Gastroesophageal sphincter (tissue), 4 donors: ENCODE results near the gene STK32C. TPM values are rescaled to one million over a fixed set of nuclear protein-coding genes. Genes with fewer than 3 reads are reported as not detected.

Experiments
- ATAC-seq: fragments of 150-250 bp; one replicate; pipeline ENCODE4 v1.9.1; 2016; ENCODE audit warnings: mild to moderate bottlenecking, moderate library complexity
- H3K27ac ChIP-seq, 4 donors: fragments of 200-600 bp; sonication (generic) in 3 of 4; 1 replicate in 3 of 4; 2 replicates in 1 of 4; pipeline ENCODE4 v1.5.1; 2016 to 2019
- H3K27me3 ChIP-seq: fragments of 200-600 bp; sonication (generic); one replicate; pipeline ENCODE4 v1.5.1; 2019
- H3K36me3 ChIP-seq, 2 donors: fragments of 200-600 bp; sonication (generic); one replicate each; pipeline ENCODE4 v1.5.1; 2019; ENCODE audit warnings: control low read depth in 1 of 2
- H3K4me1 ChIP-seq, 3 donors: fragments of 200-600 bp; sonication (generic); 1 replicate in 2 of 3; 2 replicates in 1 of 3; pipeline ENCODE4 v1.5.1; 2016 to 2019; ENCODE audit warnings: control low read depth in 2 of 3
- H3K4me3 ChIP-seq, 2 donors: fragments of 200-600 bp; sonication (generic); one replicate each; pipeline ENCODE4 v1.5.1; 2019; ENCODE audit warnings: mild to moderate bottlenecking in 1 of 2, moderate library complexity in 1 of 2
- H3K9me3 ChIP-seq, 3 donors: fragments of 200-600 bp; sonication (generic); one replicate each; pipeline ENCODE4 v1.5.1; 2017 to 2019; ENCODE audit warnings: control low read depth in 2 of 3
- EP300 ChIP-seq: sonication (generic); formaldehyde crosslinking; IDR thresholded peaks from one replicate; pipeline ENCODE4 v1.6.1; 2017; ENCODE audit warnings: antibody characterized with exemption, mild to moderate bottlenecking
- POLR2A ChIP-seq, 2 donors: fragments of 450-650 bp; IDR thresholded peaks; one replicate each; pipeline ENCODE4 v1.6.1; 2017; ENCODE audit warnings: antibody characterized with exemption in 2 of 2, mild to moderate bottlenecking in 2 of 2, moderate library complexity in 1 of 2
- POLR2AphosphoS5 ChIP-seq: sonication (generic); formaldehyde crosslinking; IDR thresholded peaks from one replicate; pipeline ENCODE4 v1.6.1; 2017; ENCODE audit warnings: antibody characterized with exemption
- WGBS, 2 donors: methylation state at CpG; one replicate each; pipeline ENCODE4 v1.1.5; 2018; ENCODE audit warnings: low coverage in 1 of 2; 5-methylcytosine and 5-hydroxymethylcytosine counted together
- total RNA-seq, 4 donors: library from RNA; depleted of rRNA; stranded (reverse); fragments of >200 nt; gene quantifications; one replicate each; pipeline ENCODE4 v1.1.0, GENCODE V29; 2016
- TF ChIP-seq, protein P1 (sequence below), 4 experiments: fragments of 200-600 bp in 2 of 4; fragments of 450-650 bp in 2 of 4; sonication (generic) in 1 of 4; IDR thresholded peaks; one replicate each; pipeline ENCODE4 v1.5.1; 2017 to 2019; ENCODE audit warnings: antibody characterized with exemption in 4 of 4, mild to moderate bottlenecking in 2 of 4, moderate library complexity in 2 of 4

STK32C gene
- total RNA-seq, 4 donors from 2014 or later, result 3.8 to 13.0 (median 5.1) TPM

DNA sequence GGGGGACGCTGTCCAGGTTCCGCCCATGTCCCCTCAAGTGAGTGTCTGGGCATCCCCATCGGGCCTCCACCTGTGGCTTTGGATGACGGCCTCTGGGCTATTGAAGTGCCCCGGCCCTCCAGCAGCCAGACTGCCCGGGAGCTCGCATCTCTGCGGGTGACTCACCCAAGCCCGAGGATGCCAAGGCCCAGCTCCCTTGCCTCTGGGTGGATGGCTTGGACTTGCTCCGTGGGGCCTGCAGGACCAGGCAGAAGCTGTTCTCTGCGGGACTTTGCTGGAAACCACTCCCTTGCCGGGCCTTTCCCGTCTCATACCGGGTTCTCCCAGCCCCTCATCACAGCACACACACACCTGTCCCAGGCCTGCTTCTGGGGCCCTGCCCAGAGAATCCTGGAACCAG is 98.6 kb downstream of the STK32C start:
- H3K36me3 ChIP-seq, result peaks cover 0 to 11% of the 10 kb centered on the region in 2 donors
- H3K27me3 ChIP-seq, result no peaks in the 10 kb centered on the region
- H3K4me1 ChIP-seq, result no peaks in the 10 kb centered on the region
- TF ChIP-seq, protein P1, sequence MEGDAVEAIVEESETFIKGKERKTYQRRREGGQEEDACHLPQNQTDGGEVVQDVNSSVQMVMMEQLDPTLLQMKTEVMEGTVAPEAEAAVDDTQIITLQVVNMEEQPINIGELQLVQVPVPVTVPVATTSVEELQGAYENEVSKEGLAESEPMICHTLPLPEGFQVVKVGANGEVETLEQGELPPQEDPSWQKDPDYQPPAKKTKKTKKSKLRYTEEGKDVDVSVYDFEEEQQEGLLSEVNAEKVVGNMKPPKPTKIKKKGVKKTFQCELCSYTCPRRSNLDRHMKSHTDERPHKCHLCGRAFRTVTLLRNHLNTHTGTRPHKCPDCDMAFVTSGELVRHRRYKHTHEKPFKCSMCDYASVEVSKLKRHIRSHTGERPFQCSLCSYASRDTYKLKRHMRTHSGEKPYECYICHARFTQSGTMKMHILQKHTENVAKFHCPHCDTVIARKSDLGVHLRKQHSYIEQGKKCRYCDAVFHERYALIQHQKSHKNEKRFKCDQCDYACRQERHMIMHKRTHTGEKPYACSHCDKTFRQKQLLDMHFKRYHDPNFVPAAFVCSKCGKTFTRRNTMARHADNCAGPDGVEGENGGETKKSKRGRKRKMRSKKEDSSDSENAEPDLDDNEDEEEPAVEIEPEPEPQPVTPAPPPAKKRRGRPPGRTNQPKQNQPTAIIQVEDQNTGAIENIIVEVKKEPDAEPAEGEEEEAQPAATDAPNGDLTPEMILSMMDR (IDR thresholded peaks at IDR 0.05), result no peak
- TF ChIP-seq EP300, result no peak
- no peak for TF ChIP-seq POLR2A (IDR thresholded peaks at IDR 0.05)
- no peak for TF ChIP-seq POLR2AphosphoS5
- 100% methylated on average over 1 of the region's 14 CpGs; no CpG with 5 or more reads in 1 of the 2 donors for WGBS, 2 donors
- peaks cover 0 to 16% (median 0%) of the 10 kb centered on the region in 3 donors for H3K9me3 ChIP-seq
- no peak overlapping the region for H3K4me3 ChIP-seq
- ATAC-seq, result no peak
- H3K27ac ChIP-seq, result no peak overlapping the region

- H3K4me3 ChIP-seq, result no peak overlapping the region
- H3K9me3 ChIP-seq, result peaks cover 0 to 10% (median 0%) of the 10 kb centered on the region in 3 donors
- ATAC-seq, result no peak
- no peaks in the 10 kb centered on the region for H3K4me1 ChIP-seq
- TF ChIP-seq POLR2AphosphoS5, result no peak
- TF ChIP-seq POLR2A (IDR thresholded peaks at IDR 0.05), result no peak
- no peak for TF ChIP-seq EP300
- TF ChIP-seq, protein P1 (IDR thresholded peaks at IDR 0.05), result no peak
- no peak overlapping the region for H3K27ac ChIP-seq
- WGBS, 2 donors, result 88 to 93% methylated on average over 5 to 6 of the region's 17 CpGs
- no peaks in the 10 kb centered on the region for H3K27me3 ChIP-seq
- peaks cover 0 to 11% of the 10 kb centered on the region in 2 donors for H3K36me3 ChIP-seq
Measured at GRCh38 chr10:132208462-132209050, 99.2 kb downstream of the STK32C start.

- TF ChIP-seq POLR2AphosphoS5 (no peak), EP300 (no peak), POLR2A (IDR thresholded peaks at IDR 0.05) (no peak)
- TF ChIP-seq, protein P1 (IDR thresholded peaks at IDR 0.05), result no peak
- WGBS, 2 donors, result 75% methylated on average over 6 of the region's 48 CpGs; no CpG with 5 or more reads in 1 of the 2 donors
- no peak overlapping the region for H3K4me3 ChIP-seq
- no peaks in the 10 kb centered on the region for H3K27me3 ChIP-seq
- peaks cover 0 to 6% of the 10 kb centered on the region in 2 donors for H3K36me3 ChIP-seq
- H3K9me3 ChIP-seq, result peaks cover 0 to 2% (median 0%) of the 10 kb centered on the region in 3 donors
- H3K27ac ChIP-seq, result no peak overlapping the region
- no peak for ATAC-seq
- H3K4me1 ChIP-seq, result no peaks in the 10 kb centered on the region
Measured at GRCh38 chr10:132207536-132208461, 100.0 kb downstream of the STK32C start.

GRCh38 chr10:132206806-132207535 is 100.8 kb downstream of the STK32C start:
- H3K36me3 ChIP-seq, result no peaks in the 10 kb centered on the region
- 50% methylated on average over 1 of the region's 29 CpGs; no CpG with 5 or more reads in 1 of the 2 donors for WGBS, 2 donors
- TF ChIP-seq, protein P1 (IDR thresholded peaks at IDR 0.05), result no peak
- TF ChIP-seq EP300 (no peak), POLR2AphosphoS5 (no peak)
- no peaks in the 10 kb centered on the region for H3K27me3 ChIP-seq
- H3K27ac ChIP-seq, result no peak overlapping the region
- H3K9me3 ChIP-seq, result no peaks in the 10 kb centered on the region
- no peaks in the 10 kb centered on the region for H3K4me1 ChIP-seq
- no peak overlapping the region for H3K4me3 ChIP-seq
- no peak for ATAC-seq
